Non-pigmented ciliary epithelial cell (primary cell): Measurements from ENCODE around the gene SAE1.
A peak's percentile ranks its signal among the peaks of the same experiment; 100 is the strongest.
"Not testable (repeated sequence)": the region's sequence is repeated elsewhere in the genome, so short reads cannot be mapped to it uniquely, and the experiment has no call there.

Experiments used
- DNase-seq: peaks from one replicate; pipeline ENCODE4 v3.0.0-alpha.2; 2010; ENCODE audit warnings: low read depth

SAE1 gene

DNA sequence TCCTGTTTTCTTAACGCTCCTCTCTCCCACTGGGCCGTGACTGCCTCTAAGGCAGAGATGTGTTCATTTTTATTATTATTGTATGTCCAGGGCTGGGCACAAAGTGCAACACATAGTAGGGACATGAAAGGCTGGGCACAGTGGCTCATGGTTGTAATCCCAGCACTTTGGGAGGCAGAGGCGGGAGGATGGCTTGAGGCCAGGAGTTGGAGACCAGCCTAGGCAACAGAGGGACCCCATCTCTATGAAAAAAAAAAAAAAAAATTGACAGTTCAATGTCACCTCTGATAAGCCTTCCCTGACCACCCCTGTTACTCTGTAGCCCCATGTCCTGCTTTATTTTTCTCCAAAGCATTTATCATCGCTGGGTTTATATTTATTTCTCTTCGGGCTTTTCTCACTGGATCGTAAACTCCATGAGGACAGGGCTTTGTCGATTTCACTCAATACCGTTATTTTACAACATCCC is 481 bp upstream of the SAE1 start:
- DNase-seq = no peak

DNA sequence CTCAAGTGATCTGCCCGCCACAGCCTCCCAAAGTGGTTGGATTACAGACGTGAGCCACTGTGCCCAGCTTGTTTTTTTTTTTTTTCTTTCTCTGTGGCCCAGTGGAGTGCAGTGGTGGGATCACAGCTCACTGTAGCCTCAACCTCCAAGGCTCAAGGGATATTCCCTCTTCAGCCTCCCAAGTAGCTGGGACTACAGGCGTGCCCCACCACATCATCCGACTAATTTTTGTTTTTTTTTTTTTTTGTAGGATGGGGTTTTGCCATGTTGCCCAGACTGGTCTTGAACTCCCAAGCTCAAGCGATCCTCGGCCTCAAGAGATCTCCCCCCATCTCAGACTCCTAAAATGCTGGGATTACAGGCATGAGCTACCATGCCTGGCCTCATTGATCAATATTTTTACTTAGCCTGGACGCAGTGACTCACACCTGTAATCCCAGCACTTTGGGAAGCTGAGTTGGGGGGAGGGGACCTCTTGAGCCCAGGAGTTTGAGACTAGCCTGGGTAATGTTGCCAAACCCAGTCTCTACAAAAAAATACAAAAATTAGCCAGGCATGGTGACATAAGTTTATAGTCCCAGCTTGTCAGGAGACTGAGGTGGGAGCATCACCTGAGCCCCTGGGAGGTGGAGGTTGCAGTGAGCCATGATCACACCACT is 1.7 kb downstream of the SAE1 start:
- DNase-seq = no peak

DNA sequence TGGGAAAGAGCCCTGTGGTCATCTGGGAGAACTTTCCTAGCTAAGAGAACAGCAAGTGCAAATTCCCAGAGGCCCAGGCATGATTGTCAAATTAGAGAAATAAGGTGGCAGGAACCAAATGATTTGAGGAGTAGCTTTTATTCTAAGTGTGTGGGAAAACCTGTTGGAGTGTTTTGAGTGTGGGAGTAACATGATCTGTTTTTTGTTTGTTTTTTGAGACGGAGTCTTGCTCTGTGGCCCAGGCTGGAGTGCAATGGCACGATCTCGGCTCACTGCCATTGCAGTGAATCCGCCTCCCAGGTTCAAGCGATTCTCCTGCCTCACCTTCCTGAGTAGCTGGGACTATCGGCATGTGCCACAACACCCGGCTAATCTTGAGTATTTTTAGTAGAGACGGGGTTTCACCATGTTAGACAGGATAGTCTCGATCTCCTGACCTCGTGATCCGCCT is 2.4 kb downstream of the SAE1 start:
- DNase-seq = no peak

DNA sequence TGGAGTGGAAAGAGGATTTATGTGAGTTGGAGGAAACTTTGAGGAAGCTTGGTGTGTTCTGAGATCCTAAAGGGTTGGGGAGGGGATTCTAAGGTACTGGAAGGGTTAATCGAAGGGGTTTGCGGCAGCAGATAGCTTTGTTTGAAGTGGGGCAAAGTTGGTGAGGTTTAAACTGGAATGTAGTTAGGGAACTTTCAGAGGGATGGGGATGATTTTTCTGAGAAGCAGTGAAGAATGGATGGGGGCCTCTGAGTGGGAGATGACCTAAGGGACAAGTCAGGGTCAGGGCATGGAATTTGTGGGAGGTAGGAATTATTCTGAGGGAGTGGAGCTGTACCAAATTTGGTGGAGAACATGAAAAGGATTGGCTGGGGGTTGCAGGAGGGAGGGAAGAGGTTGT is 3.9 kb downstream of the SAE1 start:
- DNase-seq = no peak

DNA sequence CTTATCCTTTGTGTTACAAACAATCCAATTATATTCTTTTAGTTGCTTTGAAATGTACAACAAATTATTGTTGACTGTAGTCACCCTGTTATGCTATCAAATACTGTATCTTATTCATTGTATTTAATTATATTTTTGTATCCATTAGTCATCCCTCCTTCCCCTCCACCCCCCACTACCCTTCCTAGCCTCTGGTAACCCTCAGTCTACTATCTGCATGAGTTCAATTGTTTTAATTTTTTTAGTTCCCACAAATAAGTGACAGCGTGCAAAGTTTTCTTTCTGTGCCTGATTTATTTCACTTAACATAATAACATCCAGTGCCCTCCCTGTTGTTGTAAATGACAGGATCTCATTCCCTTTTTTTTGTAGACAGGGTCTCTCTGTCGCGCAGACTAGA is 4.5 kb downstream of the SAE1 start:
- no peak for DNase-seq

DNA sequence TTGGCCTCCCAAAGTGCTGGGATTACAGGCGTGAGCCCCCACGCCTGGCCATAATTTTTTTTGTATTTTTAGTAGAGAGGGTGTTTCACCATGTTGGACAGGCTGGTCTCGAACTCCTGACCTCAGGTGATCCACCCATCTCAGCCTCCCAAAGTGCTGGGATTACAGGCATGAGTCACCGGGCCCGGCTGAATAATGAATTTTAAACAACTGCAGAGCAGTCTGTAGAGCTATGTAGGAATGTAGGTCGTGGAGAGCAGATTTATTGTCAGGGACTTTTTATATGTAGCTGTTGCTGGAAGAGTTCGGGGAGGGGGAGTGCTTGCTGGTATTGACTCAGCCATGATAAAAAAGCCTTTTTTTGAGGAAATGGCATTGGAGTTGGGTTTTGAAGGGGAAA is 10.6 kb downstream of the SAE1 start:
- not testable (repeated sequence) for DNase-seq

DNA sequence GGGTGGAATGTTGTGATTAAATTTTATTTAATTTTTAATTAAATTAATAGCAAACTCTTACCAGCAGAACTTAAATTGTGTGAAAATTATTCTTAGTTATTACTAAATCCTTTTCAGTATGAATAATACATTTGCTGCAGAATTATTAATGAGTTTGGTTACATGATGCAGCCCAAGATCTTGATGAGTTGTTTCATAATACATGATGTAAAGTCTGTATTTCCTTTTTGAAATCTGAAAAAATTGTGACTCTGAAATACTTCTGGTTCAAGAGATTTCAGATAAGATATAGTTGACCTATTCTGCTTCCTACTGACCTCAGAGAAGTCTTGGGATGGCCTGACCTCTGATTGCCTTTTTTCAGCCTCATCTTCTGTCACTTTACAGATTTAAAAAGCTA is 11.1 kb downstream of the SAE1 start:
- no peak for DNase-seq

DNA sequence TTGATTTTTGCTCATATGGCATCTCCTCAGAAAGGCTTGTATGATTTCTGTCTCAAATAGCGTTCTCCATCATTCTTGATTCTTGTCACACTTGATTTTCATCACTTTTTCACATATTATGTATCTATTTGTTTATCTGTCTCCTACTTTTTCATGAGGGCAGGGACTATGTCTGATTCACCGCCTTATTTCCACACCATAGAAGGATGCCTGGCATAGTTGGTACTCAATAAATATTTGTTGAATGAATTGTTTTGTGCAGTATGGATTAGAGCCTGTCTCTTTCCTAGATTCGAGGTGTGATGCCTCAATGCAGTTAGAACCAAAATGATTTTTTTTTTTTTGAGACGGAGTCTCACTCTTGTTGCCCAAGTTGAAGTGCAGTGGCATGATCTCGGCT is 12.1 kb downstream of the SAE1 start:
- no peak for DNase-seq

DNA sequence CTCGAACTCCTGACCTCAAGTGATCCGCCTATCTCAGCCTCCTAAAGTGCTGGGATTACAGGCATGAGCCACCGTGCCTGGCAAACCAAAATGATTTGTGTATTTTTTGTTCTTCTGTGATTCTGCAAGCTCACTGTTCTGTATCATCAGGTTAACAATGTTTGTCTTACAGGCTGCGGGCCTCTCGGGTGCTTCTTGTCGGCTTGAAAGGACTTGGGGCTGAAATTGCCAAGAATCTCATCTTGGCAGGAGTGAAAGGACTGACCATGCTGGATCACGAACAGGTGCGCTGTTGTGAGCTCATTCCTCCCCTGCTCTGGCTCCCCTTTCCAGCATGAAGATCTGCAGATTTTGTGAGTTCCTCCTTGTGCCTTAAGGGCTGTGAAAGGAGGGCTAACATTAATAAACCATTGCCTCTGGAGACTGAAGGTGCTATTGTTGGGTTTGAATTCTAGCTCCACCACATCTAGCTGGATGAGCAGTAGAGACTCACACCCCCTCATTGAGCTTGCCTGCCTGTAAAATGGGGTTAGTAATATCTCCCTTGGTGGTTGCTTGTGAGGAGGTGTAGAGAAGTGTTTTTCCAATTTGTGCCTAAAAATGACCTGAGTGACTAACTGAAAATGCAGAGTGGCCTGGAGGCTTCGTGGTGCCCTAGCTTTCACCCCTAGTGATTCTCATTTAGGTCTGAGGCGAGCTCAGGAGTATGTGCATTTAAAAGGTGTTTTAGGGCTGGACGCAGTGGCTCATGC is 12.9 kb downstream of the SAE1 start:
- DNase-seq = no peak

DNA sequence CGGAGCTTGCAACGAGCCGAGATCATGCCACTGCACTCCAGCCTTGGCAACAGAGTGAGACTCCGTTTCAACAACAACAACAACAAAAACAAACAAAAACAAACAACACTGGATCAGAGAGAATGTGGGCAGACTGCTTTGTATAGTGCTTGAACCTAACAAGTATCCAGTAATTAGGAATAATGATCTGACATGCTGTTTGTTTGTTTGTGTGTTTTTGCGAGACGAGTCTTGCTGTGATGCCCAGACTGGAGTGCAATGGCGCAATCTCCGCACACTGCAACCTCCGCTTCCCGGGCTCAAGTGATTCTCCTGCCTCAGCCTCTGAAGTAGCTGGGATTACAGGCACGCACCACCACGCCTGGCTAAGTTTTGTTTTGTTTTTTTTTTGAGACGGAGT is 14.0 kb downstream of the SAE1 start:
- DNase-seq = no peak

DNA sequence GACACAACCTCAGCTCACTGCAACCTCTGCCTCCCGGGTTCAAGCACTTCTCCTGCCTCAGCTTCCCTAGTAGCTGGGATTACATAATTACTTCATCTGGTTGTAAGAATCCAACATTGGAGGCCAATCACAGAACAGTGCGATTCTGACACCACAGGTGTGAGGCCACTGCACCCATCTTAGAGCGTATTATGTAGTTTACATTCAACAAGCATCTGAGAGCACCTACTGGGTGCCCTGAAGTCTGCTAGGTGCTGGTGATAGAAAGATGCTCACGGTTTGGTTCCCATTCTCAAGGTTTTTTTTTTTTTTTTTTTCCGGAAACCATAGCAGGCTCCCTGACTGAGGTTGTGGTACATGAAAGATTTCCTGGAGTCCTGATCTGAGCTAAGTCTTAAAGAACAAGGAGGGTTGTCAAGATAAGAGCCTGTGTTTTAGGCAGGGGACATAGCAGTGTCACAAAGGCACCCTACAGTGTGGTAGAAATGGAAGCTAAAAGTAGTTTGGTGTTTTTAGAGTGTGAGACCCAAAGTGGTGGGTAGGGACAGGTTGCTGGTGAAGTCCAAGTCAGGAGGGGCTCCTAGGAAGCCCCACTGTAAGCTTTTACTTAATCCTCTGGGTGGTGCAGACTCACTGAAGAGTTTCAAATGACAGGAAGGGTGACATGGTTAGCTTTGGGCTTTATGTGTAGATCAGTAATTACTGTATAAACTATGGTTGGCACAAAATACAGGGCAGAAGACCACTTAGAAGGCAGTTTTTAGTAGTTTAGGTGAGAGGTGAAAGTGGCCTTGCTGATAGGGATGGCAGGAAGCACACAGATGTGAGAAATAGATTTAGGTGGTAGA is 15.2 kb downstream of the SAE1 start:
- no peak for DNase-seq

DNA sequence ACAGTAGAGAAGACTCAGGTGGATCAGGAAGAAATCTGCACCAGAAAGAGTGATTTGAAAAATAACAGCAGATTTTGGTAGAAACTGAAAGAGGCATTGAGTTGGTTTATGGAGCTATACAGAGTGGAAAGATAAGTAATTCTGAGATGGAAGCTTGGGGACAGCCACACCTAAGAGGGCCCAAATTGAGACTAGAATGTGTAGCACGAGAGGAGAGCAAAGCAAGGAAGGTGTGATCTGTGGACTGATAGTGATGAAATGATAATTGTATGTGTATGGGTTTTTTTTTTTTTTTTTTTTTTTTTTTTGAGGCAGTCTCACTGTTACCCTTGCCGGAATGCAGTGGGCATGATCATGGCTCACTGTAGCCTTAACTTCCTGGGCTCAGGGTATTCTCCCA is 16.3 kb downstream of the SAE1 start:
- DNase-seq = no peak

DNA sequence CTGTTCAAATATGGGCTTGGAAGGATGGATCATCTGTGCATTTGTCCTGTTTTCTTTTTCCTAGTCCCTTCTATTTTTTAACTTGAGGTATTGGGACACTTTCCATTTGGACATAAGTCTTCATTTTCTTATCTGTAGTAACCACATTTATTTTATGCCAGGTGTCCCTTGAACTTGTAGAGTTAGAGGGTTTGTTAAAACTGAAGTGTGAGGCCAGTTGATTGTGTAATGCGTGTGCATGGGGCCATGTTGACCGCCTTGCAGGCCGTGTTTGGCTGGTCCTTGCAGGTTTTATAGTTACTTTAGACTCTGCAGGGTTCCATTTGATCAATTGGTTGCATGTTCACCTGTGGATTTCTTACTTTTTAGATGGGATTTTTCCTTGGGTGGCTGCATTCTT is 21.0 kb downstream of the SAE1 start:
- DNase-seq = no peak

DNA sequence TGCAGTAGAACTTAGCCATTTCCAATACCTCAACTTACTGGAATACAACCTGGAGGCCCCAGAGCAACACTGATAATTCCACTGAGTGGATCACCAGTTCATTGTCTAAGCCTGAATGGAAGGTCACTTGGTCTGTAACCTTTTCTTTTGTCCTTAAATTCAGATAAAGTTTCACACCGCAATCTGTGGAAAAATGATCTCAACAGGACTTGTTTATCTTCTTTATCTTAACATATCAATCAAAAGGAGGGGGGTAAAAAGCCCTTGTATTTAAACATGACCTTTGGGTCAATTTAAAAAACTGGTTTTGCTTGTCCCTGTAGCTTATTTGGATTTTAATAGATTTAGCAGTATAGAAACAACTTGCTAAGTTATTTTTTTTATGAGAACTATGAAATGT is 21.6 kb downstream of the SAE1 start:
- no peak for DNase-seq

DNA sequence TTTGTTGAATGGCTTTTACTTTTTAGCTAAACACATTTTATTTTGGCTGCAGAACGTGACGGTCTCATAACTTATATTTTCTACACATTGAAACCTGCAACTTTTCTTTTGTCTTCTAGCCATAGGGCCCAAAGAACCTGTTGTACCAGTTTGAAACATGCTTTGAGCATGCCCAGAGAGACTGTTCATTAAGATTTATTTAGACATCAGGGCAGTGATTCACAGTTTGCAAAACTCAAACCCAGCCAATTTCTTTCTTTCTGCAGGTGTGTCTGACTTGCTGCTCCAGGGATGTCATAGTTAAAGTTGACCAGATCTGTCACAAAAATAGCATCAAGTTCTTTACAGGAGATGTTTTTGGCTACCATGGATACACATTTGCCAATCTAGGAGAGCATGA is 22.0 kb downstream of the SAE1 start:
- DNase-seq = no peak

DNA sequence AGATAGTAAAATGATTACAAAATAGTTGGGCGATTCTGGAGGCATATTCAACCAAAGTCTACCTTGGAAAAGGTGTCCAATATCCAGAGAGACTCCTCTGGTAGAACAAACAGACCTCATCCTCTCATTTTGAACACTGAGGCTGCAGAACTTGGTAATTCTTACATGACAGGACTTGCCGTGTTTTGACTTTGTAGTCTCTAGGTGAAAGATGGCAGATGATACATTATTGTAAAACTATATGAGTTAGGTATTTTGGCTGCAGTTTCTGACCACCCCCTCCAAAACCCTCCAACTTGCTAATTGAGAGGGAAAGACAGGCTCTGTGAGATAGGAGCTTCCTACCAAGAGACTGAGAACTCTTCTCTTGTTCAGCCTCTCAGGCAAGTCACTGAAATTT is 22.6 kb downstream of the SAE1 start:
- DNase-seq = no peak

DNA sequence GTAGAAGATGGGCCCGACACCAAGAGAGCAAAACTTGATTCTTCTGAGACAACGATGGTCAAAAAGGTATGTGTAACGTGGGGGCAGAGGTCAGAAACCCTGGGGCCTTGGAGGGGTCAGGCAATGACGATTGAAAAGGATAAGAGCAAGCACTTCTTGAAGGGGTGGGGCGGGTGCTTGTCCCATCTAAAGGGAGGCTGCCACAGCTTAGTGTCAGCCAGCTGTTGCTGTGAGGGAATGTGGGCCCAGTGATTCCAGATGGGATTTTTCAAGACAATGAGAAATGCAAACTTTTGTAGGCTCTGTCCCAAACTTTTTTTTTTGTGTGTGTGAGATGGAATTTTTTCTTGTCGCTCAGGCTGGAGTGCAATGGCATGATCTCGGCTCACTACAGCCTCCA is 24.5 kb downstream of the SAE1 start:
- no peak for DNase-seq

DNA sequence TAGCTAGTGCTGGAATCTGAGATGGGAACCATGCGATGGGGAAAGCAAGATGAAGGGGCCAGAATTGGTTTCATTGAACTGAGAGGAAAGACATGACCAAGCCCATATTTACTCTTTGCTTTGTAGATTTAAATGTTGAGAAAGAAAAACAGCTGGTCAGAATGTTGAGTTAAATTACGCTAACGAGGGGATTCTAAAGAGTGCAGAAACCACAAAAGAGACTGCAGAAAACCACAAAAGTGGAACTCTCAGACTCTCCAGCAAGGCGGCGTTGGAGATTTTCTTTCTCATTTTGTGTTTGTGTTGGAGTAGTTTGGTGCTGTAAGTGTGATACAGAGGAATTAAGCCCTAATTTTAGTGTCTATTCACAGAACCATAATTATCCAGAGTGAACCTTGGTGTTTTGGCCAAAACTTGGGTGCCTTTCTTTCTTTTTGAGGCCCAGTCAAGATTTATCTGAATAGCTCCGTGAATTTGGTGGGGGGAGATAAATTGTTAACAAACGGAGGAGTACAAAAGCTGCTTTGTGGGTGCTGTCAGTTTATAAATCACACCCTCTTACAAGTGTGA is 26.3 kb downstream of the SAE1 start:
- no peak for DNase-seq

DNA sequence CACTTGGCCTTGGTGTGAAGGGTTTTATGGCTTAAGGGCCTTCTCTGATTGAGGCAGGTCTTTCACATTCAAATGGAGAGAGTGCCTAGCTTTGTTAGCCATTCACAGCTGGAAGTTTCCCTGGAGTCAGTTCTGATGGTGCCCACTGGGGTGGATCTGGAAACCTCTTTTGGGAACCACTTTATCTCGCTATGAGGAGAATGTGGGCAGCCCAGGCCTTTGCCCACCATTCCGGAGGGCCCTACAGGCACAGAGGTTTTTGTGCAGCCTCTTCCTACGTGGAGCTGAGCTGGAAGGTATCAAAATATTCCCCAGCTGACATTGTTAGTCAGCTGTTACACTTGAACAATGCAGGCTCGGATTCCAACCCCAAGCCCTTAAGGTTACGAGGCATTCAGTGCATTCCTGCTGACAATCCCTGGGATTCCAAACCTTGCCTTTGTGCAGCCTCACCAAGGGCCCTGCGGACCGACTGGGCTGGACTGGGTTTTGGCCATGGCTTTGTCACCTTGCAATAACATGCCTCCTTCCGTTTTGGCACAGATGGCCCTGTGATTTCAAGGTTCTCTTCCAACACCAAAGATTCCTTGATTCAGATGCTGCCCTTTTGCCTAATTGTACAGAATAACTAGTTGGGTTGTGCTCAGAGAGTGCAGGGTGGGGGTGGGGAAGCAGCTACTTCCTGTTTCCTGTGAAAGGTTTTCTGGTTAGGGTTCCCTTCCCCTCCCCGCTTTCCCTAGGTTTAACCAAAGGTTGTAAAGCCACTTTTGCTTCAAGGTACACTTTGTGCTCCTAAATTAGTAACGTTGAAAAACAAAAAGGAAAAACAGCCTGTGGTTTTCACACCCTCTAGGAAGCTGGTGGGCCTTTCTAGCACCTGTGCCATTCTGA is 27.0 kb downstream of the SAE1 start:
- peak; percentile 73 for DNase-seq

DNA sequence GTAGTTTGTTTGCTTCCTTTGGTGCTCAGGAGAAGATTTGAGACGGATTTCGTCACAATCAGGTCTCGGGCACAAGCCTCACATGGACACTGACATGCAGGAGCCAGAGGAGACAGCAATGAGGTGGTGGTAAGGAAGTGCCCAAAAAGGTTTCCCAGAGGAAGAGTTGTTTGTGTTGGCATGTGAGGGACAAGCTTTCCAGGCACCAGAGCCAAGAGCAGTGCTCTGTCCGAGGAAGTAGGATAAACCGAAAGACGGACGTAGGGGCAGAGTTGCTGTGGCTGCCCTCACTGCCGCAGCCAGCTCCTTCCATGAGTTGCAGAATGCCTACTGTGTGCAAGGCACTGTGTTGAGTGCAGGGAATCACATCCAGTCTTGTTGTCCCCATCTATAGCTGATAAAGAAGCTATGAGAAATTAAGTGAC is 27.7 kb downstream of the SAE1 start:
- DNase-seq = no peak

DNA sequence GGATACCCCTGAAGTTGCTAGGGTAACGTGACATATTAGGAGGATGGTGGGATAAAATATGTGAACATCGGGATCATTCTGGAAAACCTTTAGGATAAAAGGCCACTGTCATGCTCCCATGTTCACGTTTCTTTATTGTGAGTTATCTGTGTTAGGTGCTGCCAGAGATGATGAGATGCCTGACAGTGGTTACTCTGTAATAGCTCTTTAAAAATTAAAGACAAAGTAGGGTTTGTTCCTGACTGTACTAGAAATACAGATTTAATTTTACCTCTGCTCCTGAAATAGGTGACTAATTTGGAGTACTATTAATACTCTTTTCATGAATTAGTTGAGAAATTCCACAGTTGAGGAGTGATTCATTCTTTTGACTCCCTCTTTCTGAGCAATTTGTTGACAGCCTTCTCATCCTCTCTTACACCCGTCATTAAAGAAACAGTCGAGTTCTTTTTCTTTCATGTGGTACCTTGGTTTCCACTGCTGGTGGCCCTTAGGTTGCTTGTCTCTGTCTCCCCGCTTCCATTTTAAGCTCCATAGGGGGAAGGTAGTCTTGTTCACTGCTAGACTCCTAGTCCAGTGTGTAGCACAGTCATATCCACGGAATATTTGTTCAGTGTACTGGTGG is 28.4 kb downstream of the SAE1 start:
- no peak for DNase-seq
